ENCODE data around the gene PTPDC1. TPM values are rescaled to one million over a fixed set of nuclear protein-coding genes. Genes with fewer than 3 reads are reported as not detected.

Gene PTPDC1
- 3.4 and 4.0 TPM in 2 replicates for polyA plus RNA-seq (2013)

GRCh38 chr9:94084314-94084713, at the start of gene PTPDC1:
TSS of gene PTPDC1 (plus strand) at chr9:94084464. CDS start at chr9:94084531, 67 bp downstream.
- H3K14ac ChIP-seq (ENCODE audit: low read length): no peak within 1 kb of the TSS
- WGBS (ENCODE audit: extremely low coverage, insufficient coverage, insufficient read length): no CpG with 5 or more reads among the region's 14 CpGs
- H2BK120ac ChIP-seq (ENCODE audit: insufficient read depth, low read length, poor library complexity): no peak within 1 kb of the TSS
- H3K4me2 ChIP-seq (ENCODE audit: low read length): no peak within 1 kb of the TSS
- H4K91ac ChIP-seq (ENCODE audit: low read depth, low read length): no peak within 1 kb of the TSS
- no peaks in the 10 kb centered on the region for H3K4me1 ChIP-seq (ENCODE audit: control insufficient read depth in 1 of 2, insufficient read depth in 2 of 2, low read length in 2 of 2)
- DNase-seq: peak in 1 of 2 donors; percentile 17
- no peaks in the 10 kb centered on the region for H3K79me1 ChIP-seq (ENCODE audit: low read length)
- H3K36me3 ChIP-seq (ENCODE audit: control insufficient read depth in 1 of 2, insufficient read depth in 2 of 2, low read length in 2 of 2): peaks cover 0 to 4% of the 10 kb centered on the region in 2 experiments
- H4K12ac ChIP-seq (ENCODE audit: low read depth, low read length): no peak within 1 kb of the TSS
- no peak within 1 kb of the TSS for H3K18ac ChIP-seq (ENCODE audit: low read length)
- no peak within 1 kb of the TSS for H2AK5ac ChIP-seq (ENCODE audit: low read length)
- H2BK12ac ChIP-seq (ENCODE audit: low read length): no peak within 1 kb of the TSS
- H3K4me3 ChIP-seq (ENCODE audit: low read depth, low read length): no peak within 1 kb of the TSS
- H3K23ac ChIP-seq (ENCODE audit: low read length): no peak within 1 kb of the TSS
- H2BK5ac ChIP-seq (ENCODE audit: low read depth, low read length, poor library complexity): no peak within 1 kb of the TSS
- no peaks in the 10 kb centered on the region for H3K79me2 ChIP-seq (ENCODE audit: control insufficient read depth, insufficient read depth, low read length, poor library complexity)
- no peaks in the 10 kb centered on the region for H3K9me3 ChIP-seq (ENCODE audit: insufficient read depth, low read depth, low read length)
- H3K27ac ChIP-seq (ENCODE audit: low read depth, low read length): no peak within 1 kb of the TSS
- no peak within 1 kb of the TSS for H3K9ac ChIP-seq (ENCODE audit: low read length)
- H3K27me3 ChIP-seq (ENCODE audit: insufficient read depth, low read length): no peaks in the 10 kb centered on the region
- no peak within 1 kb of the TSS for H3K4ac ChIP-seq (ENCODE audit: low read depth, low read length)
- H2AFZ ChIP-seq (ENCODE audit: insufficient read depth, low read length, poor library complexity): no peak within 1 kb of the TSS
- no peak within 1 kb of the TSS for H4K8ac ChIP-seq (ENCODE audit: low read depth, low read length)

- Histone ChIP-seq H4K12ac (ENCODE audit: low read depth, low read length) (no peak overlapping the region), H3K36me3 (ENCODE audit: control insufficient read depth in 1 of 2, insufficient read depth in 2 of 2, low read length in 2 of 2) (no peaks in the 10 kb centered on the region), H3K79me1 (ENCODE audit: low read length) (peaks cover 11% of the 10 kb centered on the region), H2AK5ac (ENCODE audit: low read length) (no peak overlapping the region), H2BK120ac (ENCODE audit: insufficient read depth, low read length, poor library complexity) (no peak overlapping the region), H3K27ac (ENCODE audit: low read depth, low read length) (no peak overlapping the region), H3K4me2 (ENCODE audit: low read length) (no peak overlapping the region), H3K9me3 (ENCODE audit: insufficient read depth, low read depth, low read length) (no peaks in the 10 kb centered on the region), H4K8ac (ENCODE audit: low read depth, low read length) (no peak overlapping the region), H3K9ac (ENCODE audit: low read length) (no peak overlapping the region), H3K18ac (ENCODE audit: low read length) (no peak overlapping the region), H2AFZ (ENCODE audit: insufficient read depth, low read length, poor library complexity) (no peak overlapping the region), H2BK12ac (ENCODE audit: low read length) (no peak overlapping the region), H2BK5ac (ENCODE audit: low read depth, low read length, poor library complexity) (no peak overlapping the region), H3K27me3 (ENCODE audit: insufficient read depth, low read length) (no peaks in the 10 kb centered on the region), H3K23ac (ENCODE audit: low read length) (no peak overlapping the region), H3K14ac (ENCODE audit: low read length) (no peak overlapping the region), H4K91ac (ENCODE audit: low read depth, low read length) (no peak overlapping the region), H3K4me1 (ENCODE audit: control insufficient read depth in 1 of 2, insufficient read depth in 2 of 2, low read length in 2 of 2) (peaks cover 0 to 4% of the 10 kb centered on the region in 2 experiments), H3K79me2 (ENCODE audit: control insufficient read depth, insufficient read depth, low read length, poor library complexity) (peaks cover 8% of the 10 kb centered on the region), H3K4ac (ENCODE audit: low read depth, low read length) (no peak overlapping the region), H3K4me3 (ENCODE audit: low read depth, low read length) (no peak overlapping the region)
- DNase-seq: no peak
Measured at GRCh38 chr9:94034511-94034910, 49.8 kb upstream of the PTPDC1 start.

GRCh38 chr9:94039786-94040185, 44.5 kb upstream of the PTPDC1 start:
- Histone ChIP-seq H2BK12ac (ENCODE audit: low read length) (no peak overlapping the region), H2BK120ac (ENCODE audit: insufficient read depth, low read length, poor library complexity) (no peak overlapping the region), H3K4me2 (ENCODE audit: low read length) (no peak overlapping the region), H3K4ac (ENCODE audit: low read depth, low read length) (no peak overlapping the region), H3K27me3 (ENCODE audit: insufficient read depth, low read length) (no peaks in the 10 kb centered on the region), H3K14ac (ENCODE audit: low read length) (no peak overlapping the region), H4K12ac (ENCODE audit: low read depth, low read length) (no peak overlapping the region), H3K4me3 (ENCODE audit: low read depth, low read length) (no peak overlapping the region), H3K9me3 (ENCODE audit: insufficient read depth, low read depth, low read length) (no peaks in the 10 kb centered on the region), H2AK5ac (ENCODE audit: low read length) (no peak overlapping the region), H4K91ac (ENCODE audit: low read depth, low read length) (no peak overlapping the region), H3K18ac (ENCODE audit: low read length) (no peak overlapping the region), H3K36me3 (ENCODE audit: control insufficient read depth in 1 of 2, insufficient read depth in 2 of 2, low read length in 2 of 2) (no peaks in the 10 kb centered on the region), H3K23ac (ENCODE audit: low read length) (no peak overlapping the region), H3K79me1 (ENCODE audit: low read length) (no peaks in the 10 kb centered on the region), H3K4me1 (ENCODE audit: control insufficient read depth in 1 of 2, insufficient read depth in 2 of 2, low read length in 2 of 2) (no peaks in the 10 kb centered on the region), H3K27ac (ENCODE audit: low read depth, low read length) (no peak overlapping the region), H3K79me2 (ENCODE audit: control insufficient read depth, insufficient read depth, low read length, poor library complexity) (no peaks in the 10 kb centered on the region), H2BK5ac (ENCODE audit: low read depth, low read length, poor library complexity) (no peak overlapping the region), H3K9ac (ENCODE audit: low read length) (no peak overlapping the region), H2AFZ (ENCODE audit: insufficient read depth, low read length, poor library complexity) (no peak overlapping the region), H4K8ac (ENCODE audit: low read depth, low read length) (no peak overlapping the region)
- DNase-seq: no peak

GRCh38 chr9:94042516-94043360, 41.5 kb upstream of the PTPDC1 start:
- no peaks in the 10 kb centered on the region for H3K79me1 ChIP-seq (ENCODE audit: low read length)
- no peaks in the 10 kb centered on the region for H3K36me3 ChIP-seq (ENCODE audit: control insufficient read depth in 1 of 2, insufficient read depth in 2 of 2, low read length in 2 of 2)
- H4K8ac ChIP-seq (ENCODE audit: low read depth, low read length): no peak overlapping the region
- no peak overlapping the region for H2BK12ac ChIP-seq (ENCODE audit: low read length)
- H2AFZ ChIP-seq (ENCODE audit: insufficient read depth, low read length, poor library complexity): no peak overlapping the region
- H3K23ac ChIP-seq (ENCODE audit: low read length): no peak overlapping the region
- no peak overlapping the region for H3K14ac ChIP-seq (ENCODE audit: low read length)
- no peak overlapping the region for H4K12ac ChIP-seq (ENCODE audit: low read depth, low read length)
- H3K79me2 ChIP-seq (ENCODE audit: control insufficient read depth, insufficient read depth, low read length, poor library complexity): no peaks in the 10 kb centered on the region
- H3K9me3 ChIP-seq (ENCODE audit: insufficient read depth, low read depth, low read length): no peaks in the 10 kb centered on the region
- no peak overlapping the region for H3K4me3 ChIP-seq (ENCODE audit: low read depth, low read length)
- H3K4me2 ChIP-seq (ENCODE audit: low read length): no peak overlapping the region
- H3K18ac ChIP-seq (ENCODE audit: low read length): no peak overlapping the region
- WGBS (ENCODE audit: extremely low coverage, insufficient coverage, insufficient read length): no CpG with 5 or more reads among the region's 5 CpGs
- no peak overlapping the region for H4K91ac ChIP-seq (ENCODE audit: low read depth, low read length)
- H3K4ac ChIP-seq (ENCODE audit: low read depth, low read length): no peak overlapping the region
- no peak overlapping the region for H2BK120ac ChIP-seq (ENCODE audit: insufficient read depth, low read length, poor library complexity)
- no peaks in the 10 kb centered on the region for H3K4me1 ChIP-seq (ENCODE audit: control insufficient read depth in 1 of 2, insufficient read depth in 2 of 2, low read length in 2 of 2)
- no peak overlapping the region for H2AK5ac ChIP-seq (ENCODE audit: low read length)
- DNase-seq: no peak
- H3K9ac ChIP-seq (ENCODE audit: low read length): no peak overlapping the region
- no peaks in the 10 kb centered on the region for H3K27me3 ChIP-seq (ENCODE audit: insufficient read depth, low read length)
- no peak overlapping the region for H3K27ac ChIP-seq (ENCODE audit: low read depth, low read length)
- no peak overlapping the region for H2BK5ac ChIP-seq (ENCODE audit: low read depth, low read length, poor library complexity)

All from trophoblast cell (in vitro differentiated cells and primary cell).